SK-MEL-5 (cell line): Measurements from ENCODE around the gene XYLT1. TPM values are rescaled to one million over a fixed set of nuclear protein-coding genes. Genes with fewer than 3 reads are reported as not detected.
A peak's percentile ranks its signal among the peaks of the same experiment; 100 is the strongest.

Source experiments
- DNase-seq: peaks from one replicate; pipeline ENCODE4 v3.0.0-alpha.2; 2016; ENCODE audit warnings: low read depth, low spot score
- in situ Hi-C: cut with HindIII; loops from 2 replicates; pipeline ENCODE4 v1.10.0; 2016; ENCODE audit warnings: low sequenced_read_pairs, high pct_unique_total_duplicates, low pct_unique_long_range_greater_than_20kb
- total RNA-seq: library from RNA; depleted of rRNA; stranded (reverse); fragments of >200 nt; shearing (Covaris generic); gene quantifications from 2 replicates; pipeline ENCODE4 v1.2.3, GENCODE V29; 2014

The XYLT1 gene
- total RNA-seq, 1 experiment from 2014 or later: 21.1 TPM

DNA sequence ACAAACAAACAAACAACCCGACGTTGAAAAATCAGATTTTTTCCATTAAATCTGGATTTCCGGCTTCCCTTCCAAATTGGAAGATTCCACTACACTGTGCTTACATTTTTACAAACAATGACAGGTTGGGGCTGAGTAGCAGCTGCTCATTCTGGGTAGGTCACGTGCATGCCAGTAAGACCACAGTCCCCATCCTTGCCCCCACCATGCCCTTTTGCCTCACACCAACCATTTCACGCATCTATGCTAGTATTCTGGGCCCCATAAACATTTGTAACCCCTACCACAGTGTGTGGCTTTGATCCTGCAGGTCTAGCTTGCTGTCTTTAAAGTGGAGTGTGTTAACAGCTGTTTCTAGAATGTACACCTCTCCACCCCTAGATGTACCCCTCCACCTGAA, 366.1 kb downstream of the XYLT1 start:
- no peak for DNase-seq
- in situ Hi-C loops: no loop called here

DNA sequence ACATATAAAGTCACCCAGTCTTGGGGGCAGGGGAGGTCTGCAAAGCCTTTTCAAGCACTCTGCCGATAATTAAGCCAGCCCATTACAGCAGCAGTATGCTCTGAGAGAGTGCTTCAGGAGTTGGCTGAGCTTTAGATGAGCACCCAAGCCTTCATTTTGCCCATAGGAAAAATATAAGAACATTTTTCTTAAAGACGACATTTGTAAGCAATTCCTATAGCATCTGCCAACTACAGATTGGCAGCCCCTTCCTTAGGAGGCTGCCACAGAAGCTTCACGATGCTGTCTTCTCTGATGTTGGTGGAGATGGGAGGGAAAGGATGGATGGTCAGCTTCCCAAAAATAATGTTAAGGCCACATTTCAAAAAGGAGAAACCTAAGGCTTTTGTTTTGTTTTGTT, 367.5 kb downstream of the XYLT1 start:
- DNase-seq: no peak
- in situ Hi-C loops: no loop called here

DNA sequence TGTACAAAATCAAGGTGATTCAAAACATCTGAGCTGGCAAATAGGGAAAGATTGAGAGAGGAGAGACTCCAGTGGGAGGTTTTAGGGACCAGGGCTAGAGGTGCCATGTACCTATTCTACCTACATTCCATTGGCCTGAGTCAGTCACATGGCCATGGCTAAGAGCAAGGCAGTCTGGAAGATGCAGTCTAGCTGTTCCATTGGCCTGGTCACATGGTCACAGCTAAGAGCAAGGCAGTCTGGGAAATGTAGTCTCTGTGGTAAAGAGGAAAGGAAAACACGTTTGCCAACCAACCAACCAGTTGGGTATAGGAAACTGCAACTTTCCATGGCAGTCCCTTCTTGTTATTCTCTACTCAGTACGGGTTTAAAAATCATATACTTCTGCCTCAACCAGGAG, 369.1 kb downstream of the XYLT1 start:
- DNase-seq: peak; percentile 60
- in situ Hi-C loops: no loop called here

DNA sequence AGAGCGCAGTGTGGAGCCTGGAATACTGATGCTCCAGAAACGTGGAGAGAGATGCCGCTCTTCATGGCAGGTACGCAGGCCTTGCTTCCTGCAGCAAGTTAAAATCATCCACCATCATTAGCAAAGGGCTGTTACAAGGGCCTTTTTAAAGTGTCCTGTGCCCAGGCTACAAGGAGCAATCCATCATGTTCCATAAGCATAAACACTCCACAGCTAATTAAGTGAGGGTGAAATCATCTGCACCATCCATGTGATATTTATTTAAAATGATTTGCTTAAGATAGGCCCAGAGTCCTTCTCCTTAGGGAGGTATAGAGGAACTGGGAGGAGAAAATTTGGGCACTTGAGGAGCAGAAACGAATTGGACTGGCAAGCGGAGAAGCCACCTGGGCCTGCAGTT, 372.1 kb downstream of the XYLT1 start:
- in situ Hi-C loops: no loop called here
- DNase-seq: no peak

DNA sequence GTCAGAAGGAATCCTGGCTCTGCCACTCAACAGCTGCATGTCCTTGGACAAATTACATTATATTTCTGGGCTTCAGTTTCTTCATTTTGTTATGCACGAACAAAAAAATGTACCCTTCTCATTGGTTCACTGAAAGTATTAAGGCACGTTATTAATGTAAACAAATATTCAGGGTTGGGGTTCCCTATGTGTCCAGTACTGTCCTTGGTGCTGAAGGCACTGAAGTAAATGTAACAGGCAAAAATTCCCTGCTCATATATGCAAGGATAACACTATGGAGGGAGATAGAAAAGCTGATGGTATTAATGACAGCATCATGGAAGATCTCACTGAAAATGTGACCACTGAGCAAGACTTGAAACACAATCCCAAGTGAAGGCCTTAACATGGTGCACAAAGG, 386.6 kb downstream of the XYLT1 start:
- in situ Hi-C loops: no loop called here
- no peak for DNase-seq

DNA sequence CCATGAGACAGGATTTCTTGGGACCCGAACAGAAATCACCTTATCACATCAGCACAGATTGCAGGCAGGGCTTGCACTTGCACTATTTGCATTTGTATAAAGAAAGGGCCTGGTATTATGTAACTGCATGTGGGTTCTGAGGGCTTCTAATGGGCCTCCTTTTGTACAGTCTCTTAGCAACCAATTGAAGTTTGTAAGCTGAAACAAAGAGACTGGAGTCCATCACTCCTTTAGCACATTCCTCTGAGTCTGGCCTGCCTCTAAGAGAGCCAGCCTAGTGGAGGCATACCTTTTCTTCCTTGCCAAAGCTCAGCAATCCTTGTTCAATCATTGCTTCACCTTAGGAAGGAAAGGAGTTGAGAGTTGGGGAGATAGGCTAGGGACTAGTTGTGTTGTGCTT, 387.1 kb downstream of the XYLT1 start:
- in situ Hi-C loops: no loop called here
- DNase-seq: no peak

DNA sequence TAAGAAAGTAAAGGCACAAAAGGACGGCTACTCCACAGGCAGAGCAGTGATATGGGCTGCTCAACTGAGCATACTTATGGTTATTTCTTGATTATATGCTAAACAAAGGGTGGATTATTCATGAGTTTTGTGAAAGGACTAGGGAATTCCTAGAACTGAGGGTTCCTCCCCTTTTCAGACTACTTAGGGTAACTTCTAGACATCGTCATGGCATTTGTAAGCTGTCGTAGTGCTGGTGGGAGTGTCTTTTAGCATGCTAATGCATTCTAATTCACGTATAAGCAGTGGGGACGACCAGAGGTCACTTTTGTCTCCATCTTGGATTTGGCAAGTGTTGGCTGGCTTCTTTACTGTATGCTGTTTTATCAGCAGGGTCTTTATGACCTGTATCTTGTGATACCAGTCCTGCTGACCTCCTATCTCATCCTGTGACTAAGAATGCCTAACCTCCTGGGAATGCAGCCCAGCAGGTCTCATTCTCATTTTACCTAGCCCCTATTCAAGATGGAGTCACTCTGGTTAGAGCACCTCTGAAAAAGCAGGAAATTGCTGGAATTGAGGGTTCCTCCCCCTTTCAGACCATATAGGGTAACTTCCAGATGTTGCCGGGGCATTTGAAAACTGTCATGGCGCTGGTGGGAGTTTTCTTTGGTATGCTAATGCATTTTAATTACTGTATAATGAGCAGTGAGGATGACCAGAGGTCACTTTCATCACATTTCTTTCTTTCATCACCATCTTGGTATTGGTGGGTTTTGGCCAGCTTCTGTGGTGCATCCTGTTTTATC, 388.5 kb downstream of the XYLT1 start:
- in situ Hi-C loops: no loop called here
- DNase-seq: no peak

DNA sequence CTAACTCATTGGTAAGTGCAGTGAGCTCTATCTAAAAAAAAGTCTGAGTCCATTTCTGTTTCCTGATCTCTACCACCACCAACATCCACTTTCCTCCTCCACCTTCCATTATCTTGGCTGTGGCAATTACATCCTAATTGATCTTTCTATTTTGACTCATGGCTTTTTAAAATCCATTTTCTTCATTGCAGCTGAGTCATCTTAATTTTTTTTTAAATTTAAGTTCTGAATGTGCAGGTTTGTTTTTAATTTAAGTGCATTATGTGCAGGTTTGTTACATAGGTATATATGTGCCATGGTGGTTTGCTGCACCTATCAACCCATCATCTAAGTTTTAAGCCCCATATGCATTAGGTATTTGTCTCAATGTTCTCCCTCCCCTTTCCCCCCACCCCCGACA, 390.7 kb downstream of the XYLT1 start:
- no peak for DNase-seq

DNA sequence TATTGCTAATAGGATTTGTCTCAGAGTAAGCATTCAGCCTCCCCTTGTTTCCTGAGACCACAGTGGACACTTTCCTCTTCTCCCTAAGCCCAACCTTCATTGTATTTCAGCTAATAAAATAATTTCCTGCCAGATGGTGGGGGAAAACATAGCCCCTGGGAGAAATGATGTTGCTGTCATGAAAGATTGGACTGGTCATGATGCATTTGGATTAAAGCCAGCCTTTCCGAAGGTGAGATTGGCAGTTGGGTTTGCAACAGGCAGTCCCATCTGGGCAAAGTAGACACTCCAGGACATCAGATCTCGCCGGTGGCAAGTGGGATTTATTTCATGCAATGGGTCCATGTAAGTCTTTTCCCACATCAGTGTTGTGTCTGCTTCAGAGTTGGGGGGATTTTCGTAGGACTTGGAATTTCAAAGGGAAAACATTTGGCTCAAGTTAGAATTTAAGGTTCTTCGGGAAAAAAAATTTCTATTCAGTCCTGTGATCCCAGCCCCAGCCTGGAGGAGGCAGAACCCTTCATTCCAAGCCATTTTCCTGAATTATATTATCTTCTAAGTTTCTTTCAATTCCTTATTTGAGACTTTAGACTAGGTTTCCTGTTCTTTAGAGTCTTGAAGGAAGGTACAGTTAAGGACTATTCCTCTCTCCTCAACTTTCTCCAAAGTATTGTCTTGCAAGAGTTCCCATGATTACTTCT, 391.7 kb downstream of the XYLT1 start:
- in situ Hi-C loops: no loop called here
- no peak for DNase-seq

More for the DNA sequence above, 390.7 kb downstream of the XYLT1 start:
- in situ Hi-C loops: no loop called here

DNA sequence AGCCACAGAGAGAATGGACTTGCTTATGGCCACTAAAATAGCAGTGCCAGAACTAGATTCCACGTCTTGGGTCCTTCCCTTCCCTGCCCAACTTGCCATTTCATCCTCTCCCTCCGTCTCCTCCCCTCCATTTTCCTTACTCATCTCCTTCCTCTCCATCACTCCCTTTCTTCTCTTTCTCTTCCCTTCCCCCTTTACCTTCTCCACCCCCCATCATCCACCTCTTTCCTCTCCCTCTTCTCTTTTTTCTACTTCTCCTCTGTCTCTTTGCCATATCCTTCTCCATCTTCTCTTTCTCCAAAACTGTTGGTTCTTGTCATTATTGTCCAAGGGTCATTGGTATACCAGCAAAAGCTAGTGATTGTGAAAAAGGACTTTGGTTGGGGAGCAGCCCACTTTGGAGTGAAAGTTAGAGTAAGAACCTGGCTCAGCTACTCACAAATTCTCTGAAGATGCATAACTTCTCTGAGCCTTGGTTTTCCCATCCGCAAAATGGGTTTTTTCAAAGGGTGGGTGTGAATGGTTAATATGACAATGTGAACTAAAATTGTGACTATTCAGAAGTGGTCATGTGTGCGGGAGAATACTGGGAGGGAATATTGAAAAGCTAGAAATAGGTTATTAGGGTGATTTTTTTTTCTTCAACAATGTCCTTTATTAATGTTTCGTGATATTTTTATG, 393.8 kb downstream of the XYLT1 start:
- DNase-seq: no peak
- in situ Hi-C loops: no loop called here

DNA sequence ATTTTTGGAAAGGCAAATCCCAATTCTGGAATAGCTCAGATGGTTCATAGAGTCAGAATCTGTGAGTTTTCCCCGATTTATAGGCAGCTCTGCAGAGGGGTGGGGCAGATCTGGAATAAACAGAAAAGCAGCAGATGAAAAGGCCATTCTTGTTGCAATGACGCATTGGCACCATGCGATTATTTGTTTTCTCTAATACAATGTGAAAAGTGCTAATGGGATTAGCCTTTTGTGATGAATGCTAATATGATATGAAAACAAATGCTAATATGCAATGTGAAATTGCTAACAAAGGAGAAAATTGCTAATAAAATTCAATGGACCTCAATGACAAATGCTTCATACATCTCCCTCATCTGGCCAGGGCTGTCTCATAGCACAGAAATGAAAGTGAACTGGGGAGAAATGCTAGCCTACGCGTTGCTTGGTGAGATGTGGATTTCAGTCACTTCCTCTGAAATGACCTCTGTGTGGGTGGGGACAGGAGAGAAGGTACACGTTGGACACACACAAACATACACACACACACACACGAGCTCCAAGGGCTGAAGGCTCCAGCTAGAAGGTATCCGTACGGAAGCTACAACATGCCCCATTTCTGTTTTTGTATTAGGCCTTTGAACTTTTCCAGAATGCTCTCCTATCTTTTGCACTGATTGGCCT, 394.5 kb downstream of the XYLT1 start:
- in situ Hi-C loops: no loop called here
- no peak for DNase-seq

DNA sequence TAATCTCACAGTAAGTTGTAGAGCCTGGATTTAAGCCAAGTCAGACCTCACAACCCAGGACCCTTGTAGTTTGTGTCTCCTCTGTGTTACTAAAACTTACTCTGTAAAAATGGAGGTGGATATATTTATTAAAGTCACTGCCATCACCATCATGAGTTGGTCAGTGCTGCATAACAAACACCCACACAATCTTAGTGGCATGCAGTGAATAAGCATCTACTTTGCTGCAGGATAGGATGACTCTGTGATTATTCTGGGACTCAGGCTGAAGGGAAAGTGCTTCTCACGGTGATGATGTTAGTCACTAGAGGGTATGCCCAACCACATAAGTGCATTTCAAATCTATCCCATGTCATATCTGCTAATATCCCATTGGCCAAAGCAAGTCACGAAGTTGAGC, 398.7 kb downstream of the XYLT1 start:
- no peak for DNase-seq
- in situ Hi-C loops: no loop called here

DNA sequence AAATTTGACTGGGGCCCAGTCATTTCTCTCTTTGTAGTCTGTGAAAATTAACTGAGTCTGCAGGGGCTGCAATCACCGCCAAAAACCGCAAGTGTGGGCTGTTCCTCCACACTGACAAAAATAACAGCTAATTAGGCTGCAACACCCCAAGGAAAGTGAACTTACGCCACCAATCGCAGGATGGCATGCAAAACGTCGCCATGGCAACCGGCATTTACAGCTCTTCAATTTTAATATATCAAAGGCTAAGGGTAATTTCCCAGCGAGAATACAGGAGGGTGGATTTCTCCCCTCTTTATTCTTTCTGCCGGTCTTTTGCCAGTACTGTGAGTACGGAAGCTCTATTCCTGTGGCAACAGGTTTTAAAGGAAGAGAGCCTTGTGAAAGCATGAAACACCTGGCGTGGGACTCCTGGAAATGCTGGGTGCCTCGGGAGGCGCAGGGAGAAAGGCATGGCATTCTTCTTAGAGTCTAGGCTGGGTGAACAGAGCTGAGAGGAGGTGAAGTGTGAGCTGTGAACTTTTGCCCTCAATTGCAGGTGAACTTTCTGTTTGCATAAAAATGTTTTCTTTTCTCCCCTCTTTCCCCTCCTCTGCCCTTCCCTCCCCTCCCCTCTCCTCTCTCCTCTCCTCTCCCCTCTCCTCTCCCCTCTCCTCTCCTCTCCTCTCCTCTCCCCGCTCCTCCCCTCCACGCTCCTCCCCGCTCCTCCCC, 399.7 kb downstream of the XYLT1 start:
- in situ Hi-C loops: no loop called here
- DNase-seq: peak; percentile 3

DNA sequence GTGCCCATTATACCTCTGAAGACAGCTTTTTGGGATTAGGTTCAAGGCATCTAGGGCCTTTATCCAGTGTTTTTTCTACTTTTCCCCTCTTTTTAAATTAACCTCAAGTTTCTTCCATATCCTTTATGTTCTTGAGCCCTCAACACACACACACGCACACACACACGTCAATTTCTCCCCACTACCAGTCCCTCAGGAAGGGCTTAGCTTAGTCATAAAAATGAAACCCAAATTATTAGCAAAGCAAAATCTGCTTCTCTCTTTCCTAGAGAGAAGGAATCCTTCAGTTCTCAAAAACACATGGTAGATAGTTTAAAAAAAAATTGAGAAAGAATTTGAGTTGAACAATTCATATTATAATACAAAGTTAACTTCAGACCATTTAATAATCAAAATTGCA, 401.1 kb downstream of the XYLT1 start:
- in situ Hi-C loops: no loop called here
- DNase-seq: no peak

DNA sequence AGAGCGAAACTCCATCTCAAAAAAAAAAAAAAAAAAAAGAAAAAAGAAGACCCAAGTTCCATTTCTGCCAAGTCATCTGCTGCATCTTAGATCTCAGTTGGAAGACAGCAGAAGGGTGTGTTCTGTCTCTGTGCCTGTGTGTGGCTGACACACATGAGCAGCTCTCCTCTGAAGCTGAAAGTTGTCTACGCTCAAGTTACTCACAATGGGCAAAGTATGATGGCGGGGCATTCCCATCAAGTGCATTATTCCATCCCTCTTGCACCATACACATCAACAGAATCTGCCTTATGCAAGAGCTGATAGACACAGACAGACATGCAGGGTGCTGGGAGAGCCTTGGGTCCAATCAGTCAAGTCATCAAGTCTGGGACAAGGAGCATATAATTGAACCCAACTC, 402.2 kb downstream of the XYLT1 start:
- no peak for DNase-seq
- in situ Hi-C loops: no loop called here

DNA sequence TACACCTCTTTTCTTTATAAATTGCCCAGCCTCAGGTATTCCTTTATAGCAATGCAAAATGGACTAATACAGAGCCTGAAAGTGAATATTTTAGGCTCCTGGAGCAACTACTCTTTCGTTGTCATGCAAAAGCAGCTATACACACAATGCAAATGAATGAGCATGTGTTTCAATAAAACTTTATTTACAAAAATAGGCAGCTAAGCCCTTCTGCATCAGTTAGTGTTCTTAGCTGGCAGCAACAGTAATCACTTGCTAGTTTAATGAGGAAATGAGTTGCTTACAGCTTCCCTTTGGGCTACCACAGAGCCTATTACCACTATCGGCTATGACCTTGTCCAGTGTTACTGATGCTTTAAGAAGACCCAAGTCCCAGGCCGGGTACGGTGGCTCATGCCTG, 402.9 kb downstream of the XYLT1 start:
- DNase-seq: no peak
- in situ Hi-C loops: no loop called here

DNA sequence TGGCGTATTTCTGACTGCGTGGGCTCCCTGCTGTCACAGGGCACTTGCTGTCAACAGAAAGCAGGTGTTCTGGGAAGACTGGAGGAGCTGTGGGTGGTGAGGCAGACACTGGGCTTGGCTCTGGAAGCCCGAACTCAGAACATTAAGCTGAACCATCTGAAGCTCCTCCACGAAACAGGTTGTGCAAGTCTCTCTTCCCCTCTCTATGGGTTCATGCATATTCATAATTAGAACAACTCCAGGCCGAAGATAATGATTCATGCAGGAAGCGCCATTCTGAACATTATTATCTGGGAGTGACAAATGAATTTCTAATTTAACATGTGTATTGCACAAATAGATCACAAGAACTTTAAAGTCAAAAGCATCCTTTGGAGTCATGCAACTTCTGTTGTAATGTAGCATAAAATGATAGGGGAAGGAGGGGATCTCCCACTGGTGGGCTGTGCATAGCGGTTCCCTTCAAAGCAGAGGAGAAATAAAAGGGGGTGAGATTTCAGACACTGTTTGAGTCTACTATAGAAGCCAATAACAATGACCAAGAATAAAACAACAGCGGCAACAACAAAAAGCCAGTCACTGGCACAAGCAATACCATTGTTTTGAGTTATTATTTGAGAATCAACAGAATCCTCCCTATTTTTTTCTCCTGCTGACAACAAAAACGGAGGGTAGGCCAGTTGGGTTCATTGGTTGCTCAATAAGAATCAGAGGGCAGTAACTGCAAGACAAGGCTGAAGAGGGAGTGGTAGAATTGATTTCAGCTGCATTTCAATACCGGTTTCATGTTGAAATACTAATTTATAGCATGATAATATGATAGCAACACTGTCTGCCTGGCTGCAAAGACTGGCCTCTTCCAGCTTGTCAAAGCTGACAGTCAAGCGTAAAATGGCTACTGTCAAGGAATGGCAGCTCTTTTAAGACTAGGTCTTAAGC, 407.3 kb downstream of the XYLT1 start:
- in situ Hi-C loops: no loop called here
- no peak for DNase-seq
